Activated T-cell treated with anti-CD3 and anti-CD28 coated beads for 1 hour (primary cell): ENCODE results near the gene NOTCH4.

ENCODE experiments used
- DNase-seq: peaks from one replicate; pipeline ENCODE4 v3.0.0-alpha.2; 2020; ENCODE audit warnings: low read depth

The NOTCH4 gene

GRCh38 chr6:32163559-32164258, 60.2 kb downstream of the NOTCH4 start:
- DNase-seq, result no peak

DNA sequence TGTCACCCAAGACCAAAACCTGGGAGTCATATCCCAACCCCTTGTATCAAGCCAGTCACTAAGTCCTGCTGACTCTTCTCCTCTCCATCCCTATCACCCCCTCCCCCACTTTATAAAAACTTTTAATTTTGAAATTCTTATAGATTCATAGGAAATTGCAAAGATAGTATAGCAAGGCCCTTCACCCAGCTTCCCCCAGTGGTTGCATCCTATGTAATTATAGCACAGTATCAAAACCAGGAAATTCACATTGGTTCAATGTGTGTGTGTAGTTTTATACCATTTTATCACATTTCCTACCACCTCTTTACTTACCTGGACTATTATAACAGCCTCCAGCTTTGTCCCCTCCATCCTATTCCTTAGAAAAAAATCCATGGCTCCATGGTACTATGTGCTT, 65.8 kb downstream of the NOTCH4 start:
- DNase-seq, result no peak

DNA sequence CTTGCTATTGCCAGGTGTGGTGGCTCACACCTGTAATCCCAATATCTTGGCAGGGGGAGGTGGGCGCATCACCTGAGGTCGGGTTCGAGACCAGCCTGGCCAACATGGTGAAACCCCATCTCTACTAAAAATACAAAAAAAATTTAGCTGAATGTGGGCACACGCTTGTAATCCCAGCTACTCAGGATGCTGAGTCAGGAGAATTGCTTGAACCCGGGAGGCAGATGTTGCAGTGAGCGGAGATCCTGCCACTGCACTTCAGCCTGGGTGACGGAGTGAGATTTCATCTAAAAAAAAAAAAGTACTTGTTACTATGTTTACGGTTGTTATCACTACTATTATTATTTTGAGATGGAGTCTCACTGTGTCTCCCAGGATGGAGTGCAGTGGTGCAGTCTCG, 67.0 kb downstream of the NOTCH4 start:
- DNase-seq, result no peak

- DNase-seq, result peak; percentile 54
Observed at GRCh38 chr6:32154514-32155161, 69.2 kb downstream of the NOTCH4 start.

DNA sequence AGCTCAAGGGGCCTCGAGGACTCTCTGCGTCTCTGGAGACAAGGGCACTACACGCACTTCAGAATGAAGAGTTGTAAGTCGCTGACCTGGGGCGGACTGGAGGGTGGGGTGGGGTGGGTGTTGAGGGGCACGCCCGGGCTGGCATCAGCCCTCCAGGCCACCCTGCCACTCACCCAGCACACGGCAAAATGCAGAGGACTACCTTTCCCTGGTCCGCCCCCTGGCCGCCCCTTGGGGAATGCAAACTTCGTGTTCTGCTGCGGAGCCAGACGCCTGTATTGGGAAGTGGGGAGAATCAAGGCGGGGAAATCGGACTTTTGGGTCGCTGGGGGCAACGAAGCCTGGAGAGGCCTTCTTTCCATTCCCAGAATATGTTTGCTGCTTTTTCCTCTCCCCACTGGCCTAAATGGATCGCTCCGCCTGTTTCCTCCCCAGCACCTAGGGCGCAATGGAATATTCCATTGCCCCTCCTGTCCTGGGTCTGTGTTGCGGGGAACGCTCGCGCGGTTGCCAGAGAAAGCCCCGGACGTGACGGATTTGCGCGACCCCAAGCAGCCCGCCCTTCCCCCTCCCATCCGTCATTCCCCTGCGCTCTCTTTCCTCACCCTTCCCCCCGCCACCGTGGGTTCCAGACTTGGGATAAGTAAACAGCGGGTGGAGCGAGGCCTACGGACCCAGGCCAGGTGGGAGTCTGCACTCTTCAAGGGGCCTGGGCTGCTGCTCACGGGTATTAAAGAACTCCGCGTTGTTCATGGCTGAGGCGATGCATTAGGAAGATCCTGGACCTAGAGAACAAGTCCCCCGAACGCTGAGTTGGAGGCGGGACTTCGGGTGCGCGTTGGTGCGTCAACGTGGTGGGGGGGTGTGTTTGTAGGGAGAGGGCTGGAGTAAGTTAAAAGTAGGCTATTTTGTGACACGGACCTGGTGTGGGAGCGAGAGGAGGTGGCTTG, 70.0 kb downstream of the NOTCH4 start, which contains the start of gene PPT2:
Gene PPT2 (plus strand): TSS at position 578 of the 950 bp plus-strand sequence. CDS start 454 bp downstream, outside the sequence.
- peak; percentile 66 for DNase-seq

- DNase-seq, result no peak
Observed at GRCh38 chr6:32152769-32153563, 70.9 kb downstream of the NOTCH4 start.

DNA sequence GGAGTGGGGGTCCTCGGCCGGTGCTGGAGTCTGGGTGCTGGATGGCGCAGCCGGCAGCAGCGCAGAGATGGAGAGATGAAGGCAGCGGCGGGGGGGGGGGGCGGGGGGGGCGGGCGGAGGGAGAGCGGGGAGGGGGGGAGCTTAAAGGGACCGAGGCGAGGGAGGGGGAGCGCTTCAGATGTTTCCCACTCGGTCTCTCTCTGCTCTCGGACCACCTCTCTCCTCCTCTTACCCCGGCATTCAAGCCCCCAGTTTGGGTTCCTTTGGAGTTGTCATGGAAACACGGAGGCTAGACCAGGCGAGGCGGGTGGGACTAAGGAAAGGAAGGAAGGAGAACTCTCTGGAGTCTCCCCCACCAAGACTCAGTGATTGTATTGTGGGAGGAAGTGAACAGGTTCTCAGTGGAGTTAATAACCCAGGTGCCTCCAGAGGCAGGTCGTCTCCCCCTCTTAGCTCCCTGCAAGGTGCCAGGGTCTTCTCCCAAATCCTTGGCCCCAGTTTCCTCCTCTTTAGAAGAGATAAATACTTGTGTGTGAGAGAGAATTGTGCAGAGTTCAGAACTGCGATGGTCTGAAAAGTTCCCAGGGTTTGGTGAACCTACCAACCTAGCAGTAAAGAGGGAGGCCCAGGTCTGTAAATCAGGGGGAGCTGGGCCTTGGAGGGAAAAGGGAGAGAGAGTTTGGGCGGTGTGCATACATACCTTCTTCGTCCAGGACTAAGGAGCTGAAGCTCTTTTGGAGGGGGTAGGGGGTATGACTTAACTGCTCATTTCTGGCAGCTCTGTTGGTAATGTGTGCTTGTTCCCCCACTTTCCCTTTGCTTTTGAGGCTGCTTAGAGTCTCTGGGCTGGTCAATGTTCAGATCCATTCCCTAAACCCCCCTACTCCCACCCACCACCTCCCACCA, 71.8 kb downstream of the NOTCH4 start, which contains the start of gene PRRT1:
Gene PRRT1 (minus strand): TSS at position 77 of the 906 bp plus-strand sequence. CDS start 112 bp downstream, outside the sequence.
- DNase-seq, result no peak

GRCh38 chr6:32151181-32151862, 72.5 kb downstream of the NOTCH4 start:
- no peak for DNase-seq

GRCh38 chr6:32149932-32150870, 73.7 kb downstream of the NOTCH4 start:
- DNase-seq, result no peak

DNA sequence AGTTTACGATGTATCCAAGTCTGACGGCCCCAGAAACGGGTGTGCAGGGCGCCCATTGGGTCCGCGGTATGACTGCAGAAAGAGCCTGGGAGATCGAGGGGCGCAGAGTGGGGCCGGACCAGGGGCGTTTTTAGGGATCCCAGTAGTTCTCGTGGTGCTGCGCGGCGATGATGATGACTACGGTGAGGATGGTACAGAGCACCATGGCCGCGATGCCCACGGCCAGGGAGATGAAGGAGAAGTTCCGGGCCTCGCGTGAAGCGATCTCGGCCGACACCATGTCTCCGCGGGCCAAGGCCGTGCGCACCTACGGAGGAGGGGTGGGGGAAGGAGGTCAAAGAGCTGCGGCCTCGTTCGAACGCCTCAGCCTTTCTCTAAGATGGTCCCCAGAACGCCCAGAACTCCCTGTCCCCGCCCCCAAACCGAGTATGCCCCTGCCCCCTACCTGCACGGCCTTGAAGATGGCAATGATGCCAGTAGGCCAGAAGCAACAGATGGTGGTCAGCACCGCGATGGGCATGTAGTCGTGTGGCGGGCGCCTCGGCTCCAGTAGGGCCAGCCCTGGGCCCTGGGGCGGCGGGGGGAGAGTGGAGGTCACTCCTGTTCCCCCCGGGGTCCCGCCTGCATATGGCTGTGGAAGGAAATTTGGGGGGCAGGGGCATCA, 74.6 kb downstream of the NOTCH4 start:
- no peak for DNase-seq

DNA sequence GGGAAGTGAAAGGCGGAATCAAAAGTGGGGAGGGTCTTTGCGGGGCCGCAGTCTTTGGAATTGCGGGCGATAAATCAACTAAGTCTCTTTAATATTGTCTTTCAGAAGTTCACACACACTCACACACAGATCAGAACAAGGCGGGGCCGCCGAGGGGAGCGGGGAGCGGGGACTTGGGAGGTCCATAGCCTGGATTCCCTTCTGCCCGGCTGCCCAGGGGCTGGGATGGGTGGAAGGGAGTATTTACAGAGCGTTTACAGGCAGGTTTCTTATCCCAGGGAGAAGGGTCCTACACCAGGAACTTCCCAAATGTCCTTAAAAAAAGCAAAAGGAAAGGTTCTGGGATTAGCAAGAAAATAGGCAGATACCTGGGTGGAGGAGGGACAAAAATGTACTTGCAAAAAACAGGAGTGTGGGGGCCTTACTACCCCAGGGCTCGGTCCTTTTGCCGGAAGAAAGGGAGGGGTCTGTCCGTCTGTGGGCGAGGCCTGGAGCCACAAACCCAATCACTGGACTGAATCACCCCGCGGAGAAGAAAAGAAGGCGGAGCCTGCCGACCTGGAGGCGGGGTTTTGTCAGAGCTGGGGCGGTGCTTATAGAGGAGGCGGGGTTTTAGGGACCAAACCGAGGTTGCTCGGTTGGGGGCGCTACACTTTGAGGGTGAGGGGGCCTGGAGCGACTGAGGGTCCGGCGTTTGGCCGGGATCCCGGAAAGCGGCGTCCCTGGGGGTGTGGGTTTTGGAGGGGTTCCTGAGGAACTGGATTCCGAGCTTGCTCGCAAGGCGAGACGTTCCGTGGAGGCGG, 75.4 kb downstream of the NOTCH4 start:
- peak; percentile 57 for DNase-seq

- DNase-seq, result no peak
Observed at GRCh38 chr6:32147401-32148132, 76.3 kb downstream of the NOTCH4 start.

GRCh38 chr6:32146687-32147086, 77.2 kb downstream of the NOTCH4 start:
- no peak for DNase-seq

DNA sequence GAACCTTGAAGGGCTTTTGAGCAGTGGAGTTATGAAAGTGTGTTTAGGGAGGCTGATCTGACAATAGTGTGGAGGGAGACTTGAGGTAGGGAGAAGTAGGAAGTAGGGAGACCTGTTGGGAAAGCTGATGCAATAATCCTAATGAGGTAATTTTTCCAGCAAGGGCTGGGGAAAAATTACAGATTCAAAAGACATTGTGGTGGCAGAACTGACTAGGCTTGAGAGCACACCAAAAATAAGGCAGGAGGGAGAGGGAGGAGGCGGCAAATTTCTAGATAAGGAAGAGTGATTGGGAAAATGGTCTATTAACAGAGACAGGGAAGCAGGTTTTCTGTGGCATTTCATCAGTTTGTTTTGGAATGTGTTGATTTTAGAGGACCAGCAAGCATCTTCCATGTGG, 77.6 kb downstream of the NOTCH4 start:
- DNase-seq, result no peak
